Urinary bladder (tissue), 4 donors: ENCODE measurements around the gene FAM222A. TPM values are rescaled to one million over a fixed set of nuclear protein-coding genes. Genes with fewer than 3 reads are reported as not detected.

ENCODE experiments used
- DNase-seq: peaks from one replicate; pipeline ENCODE4 v3.0.0-alpha.2; 2015; ENCODE audit errors: extremely low spot score
- H3K27ac ChIP-seq: one replicate; pipeline ENCODE4 v1.5.1; 2013; ENCODE audit warnings: low read depth, mild to moderate bottlenecking, moderate library complexity
- H3K36me3 ChIP-seq: one replicate; pipeline ENCODE4 v1.6.1; 2013; ENCODE audit warnings: mild to moderate bottlenecking, moderate library complexity; ENCODE audit not compliant: insufficient read depth
- H3K4me1 ChIP-seq: one replicate; pipeline ENCODE4 v1.6.1; 2013; ENCODE audit warnings: mild to moderate bottlenecking, moderate library complexity; ENCODE audit not compliant: insufficient read depth
- H3K4me3 ChIP-seq: one replicate; pipeline ENCODE4 v1.5.1; 2013; ENCODE audit warnings: low read depth, low read length
- WGBS: extraction: QIAGEN DNeasy Blood & Tissue Kit; methylation state at CpG from one replicate; pipeline ENCODE4 v1.1.7; 2013; 5-methylcytosine and 5-hydroxymethylcytosine counted together
- polyA plus RNA-seq: library from polyadenylated mRNA; stranded (reverse); fragments of 200-250 nt; gene quantifications from one replicate; pipeline ENCODE4 v1.2.3, GENCODE V29; 2013
- total RNA-seq: library from RNA; depleted of rRNA; stranded (reverse); fragments of >200 nt; gene quantifications from one replicate; pipeline ENCODE4 v1.2.3, GENCODE V29; 2014
- donor health status: healthy with polysubstance abuse.
- donor health status: healthy.

The FAM222A gene
- total and polyA plus RNA-seq, 2 donors: 1.2 TPM

GRCh38 chr12:109728921-109729320, 15.3 kb downstream of the FAM222A start:
- no peak overlapping the region for H3K4me3 ChIP-seq
- H3K36me3 ChIP-seq: no peaks in the 10 kb centered on the region
- no peak for DNase-seq
- no peak overlapping the region for H3K27ac ChIP-seq
- no peaks in the 10 kb centered on the region for H3K4me1 ChIP-seq
- 82% methylated on average over 1 of the region's 1 CpG for WGBS

GRCh38 chr12:109729371-109729781, 15.8 kb downstream of the FAM222A start:
- WGBS: 77% methylated on average over 18 of the region's 18 CpGs
- Histone ChIP-seq H3K27ac (no peak overlapping the region), H3K4me3 (no peak overlapping the region), H3K4me1 (no peaks in the 10 kb centered on the region), H3K36me3 (no peaks in the 10 kb centered on the region)
- DNase-seq: no peak

- Histone ChIP-seq H3K4me3 (no peak overlapping the region), H3K36me3 (no peaks in the 10 kb centered on the region), H3K4me1 (no peaks in the 10 kb centered on the region), H3K27ac (no peak overlapping the region)
- WGBS: 81% methylated on average over 9 of the region's 9 CpGs
- no peak for DNase-seq
These were observed 16.2 kb downstream of the FAM222A start for GRCh38 chr12:109729801-109730200.

- H3K27ac ChIP-seq: no peak overlapping the region
- 86% methylated on average over 15 of the region's 15 CpGs for WGBS
- DNase-seq: no peak
- no peak overlapping the region for H3K4me3 ChIP-seq
- H3K4me1 ChIP-seq: no peaks in the 10 kb centered on the region
- H3K36me3 ChIP-seq: no peaks in the 10 kb centered on the region
These were observed 16.9 kb downstream of the FAM222A start for GRCh38 chr12:109730306-109731145.

GRCh38 chr12:109731231-109731731, 17.7 kb downstream of the FAM222A start:
- no peak overlapping the region for H3K27ac ChIP-seq
- no peaks in the 10 kb centered on the region for H3K36me3 ChIP-seq
- no peak for DNase-seq
- no peak overlapping the region for H3K4me3 ChIP-seq
- no peaks in the 10 kb centered on the region for H3K4me1 ChIP-seq
- WGBS: 82% methylated on average over 11 of the region's 11 CpGs

GRCh38 chr12:109731806-109732205, 18.2 kb downstream of the FAM222A start:
- Histone ChIP-seq H3K4me1 (no peaks in the 10 kb centered on the region), H3K4me3 (no peak overlapping the region), H3K36me3 (no peaks in the 10 kb centered on the region), H3K27ac (no peak overlapping the region)
- 88% methylated on average over 7 of the region's 7 CpGs for WGBS
- DNase-seq: no peak

GRCh38 chr12:109732321-109733305, 19.0 kb downstream of the FAM222A start:
- no peaks in the 10 kb centered on the region for H3K4me1 ChIP-seq
- 85% methylated on average over 21 of the region's 21 CpGs for WGBS
- DNase-seq: no peak
- H3K36me3 ChIP-seq: no peaks in the 10 kb centered on the region
- H3K4me3 ChIP-seq: no peak overlapping the region
- no peak overlapping the region for H3K27ac ChIP-seq

GRCh38 chr12:109734219-109735000, 20.8 kb downstream of the FAM222A start:
- no peak for DNase-seq
- WGBS: 18% methylated on average over 22 of the region's 22 CpGs

GRCh38 chr12:109735051-109735521, 21.5 kb downstream of the FAM222A start:
- no peak for DNase-seq
- WGBS: 65% methylated on average over 12 of the region's 12 CpGs
- Histone ChIP-seq H3K4me1 (no peaks in the 10 kb centered on the region), H3K4me3 (no peak overlapping the region), H3K27ac (no peak overlapping the region), H3K36me3 (no peaks in the 10 kb centered on the region)

More at GRCh38 chr12:109734219-109735000, 20.8 kb downstream of the FAM222A start:
- no peak overlapping the region for H3K27ac ChIP-seq
- H3K4me1 ChIP-seq: no peaks in the 10 kb centered on the region
- no peaks in the 10 kb centered on the region for H3K36me3 ChIP-seq
- no peak overlapping the region for H3K4me3 ChIP-seq

GRCh38 chr12:109735825-109736551, 22.4 kb downstream of the FAM222A start:
- WGBS: 60% methylated on average over 9 of the region's 9 CpGs
- no peak for DNase-seq
- Histone ChIP-seq H3K27ac (no peak overlapping the region), H3K36me3 (no peaks in the 10 kb centered on the region), H3K4me1 (no peaks in the 10 kb centered on the region), H3K4me3 (no peak overlapping the region)

GRCh38 chr12:109736552-109737108, 23.0 kb downstream of the FAM222A start:
- Histone ChIP-seq H3K4me1 (no peaks in the 10 kb centered on the region), H3K27ac (no peak overlapping the region), H3K36me3 (no peaks in the 10 kb centered on the region), H3K4me3 (no peak overlapping the region)
- DNase-seq: no peak
- WGBS: 20% methylated on average over 12 of the region's 12 CpGs

- no peaks in the 10 kb centered on the region for H3K4me1 ChIP-seq
- H3K27ac ChIP-seq: no peak overlapping the region
- no peak for DNase-seq
- no peaks in the 10 kb centered on the region for H3K36me3 ChIP-seq
- no peak overlapping the region for H3K4me3 ChIP-seq
- 11% methylated on average over 1 of the region's 1 CpG for WGBS
These were observed 23.5 kb downstream of the FAM222A start for GRCh38 chr12:109737126-109737525.
